Measurements from ENCODE around the gene DDOST. TPM values are rescaled to one million over a fixed set of nuclear protein-coding genes. Genes with fewer than 3 reads are reported as not detected.

Gene DDOST
- total RNA-seq, 1 donor = 277 TPM

Other genes with a start within 250 kb of the DDOST start
- not detected for gene CAMK2N1, start 175.2 kb downstream of the DDOST start, total RNA-seq
- gene MUL1, start 153.2 kb downstream of the DDOST start, total RNA-seq = 25.3 TPM
- under 0.01 TPM for gene FAM43B, start 108.8 kb downstream of the DDOST start, total RNA-seq
- gene CDA, start 72.3 kb downstream of the DDOST start, total RNA-seq = 0.27 TPM
- gene PINK1, start 27.9 kb downstream of the DDOST start, total RNA-seq = 53.3 TPM
- gene KIF17, start 56.6 kb upstream of the DDOST start, total RNA-seq = 0.27 TPM
- not detected for gene SH2D5, start 71.3 kb upstream of the DDOST start, total RNA-seq
- 104 TPM for gene HP1BP3, start 125.9 kb upstream of the DDOST start, total RNA-seq